Activated gamma-delta T cell treated with Interleukin-2 at 50 U/mL for 16 hours (primary cell): ENCODE data around the gene POTEI.
"Not testable (repeated sequence)": the region's sequence is repeated elsewhere in the genome, so short reads cannot be mapped to it uniquely, and the experiment has no call there.

Source experiments
- DNase-seq: peaks from one replicate; pipeline ENCODE4 v3.0.0-alpha.2; 2020

Gene POTEI

GRCh38 chr2:130454712-130455083 lies 54.4 kb downstream of the POTEI start:
- not testable (repeated sequence) for DNase-seq

GRCh38 chr2:130453955-130454711 lies 55.0 kb downstream of the POTEI start:
- DNase-seq, result not testable (repeated sequence)

- DNase-seq, result not testable (repeated sequence)
Measured at GRCh38 chr2:130452897-130453296, 56.2 kb downstream of the POTEI start.

- not testable (repeated sequence) for DNase-seq
Measured at GRCh38 chr2:130451823-130452222, 57.3 kb downstream of the POTEI start.

- not testable (repeated sequence) for DNase-seq
Measured at GRCh38 chr2:130451278-130451677, 57.9 kb downstream of the POTEI start.

GRCh38 chr2:130450366-130450765 lies 58.8 kb downstream of the POTEI start:
- not testable (repeated sequence) for DNase-seq

- not testable (repeated sequence) for DNase-seq
Measured at GRCh38 chr2:130427631-130428030, 81.5 kb downstream of the POTEI start.

- DNase-seq, result not testable (repeated sequence)
Measured at GRCh38 chr2:130418845-130419244, 90.3 kb downstream of the POTEI start.

GRCh38 chr2:130416693-130417092 lies 92.4 kb downstream of the POTEI start:
- not testable (repeated sequence) for DNase-seq
